ENCODE data around the gene ABCA6.
"Not testable (repeated sequence)": the region's sequence is repeated elsewhere in the genome, so short reads cannot be mapped to it uniquely, and the experiment has no call there.

The ABCA6 gene

DNA sequence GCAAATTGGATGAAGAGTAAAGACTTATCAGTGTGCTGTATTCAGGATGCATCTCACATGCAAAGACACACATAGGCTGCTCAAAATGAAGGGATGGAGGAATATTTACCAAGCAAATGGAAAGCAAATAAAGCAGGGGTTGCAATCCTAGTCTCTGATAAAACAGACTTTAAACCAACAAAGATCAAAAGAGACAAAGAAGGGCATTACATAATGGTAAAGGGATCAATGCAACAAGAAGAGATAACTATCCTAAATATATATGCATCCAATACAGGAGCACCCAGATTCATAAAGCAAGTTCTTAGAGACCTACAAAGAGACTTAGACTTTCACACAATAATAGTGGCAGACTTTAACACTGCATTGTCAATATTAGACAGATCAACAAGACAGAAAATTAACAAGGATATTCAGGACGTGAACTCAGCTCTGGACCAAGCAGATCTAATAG is 68.9 kb downstream of the ABCA6 start:
- DNase-seq, result not testable (repeated sequence)

DNA sequence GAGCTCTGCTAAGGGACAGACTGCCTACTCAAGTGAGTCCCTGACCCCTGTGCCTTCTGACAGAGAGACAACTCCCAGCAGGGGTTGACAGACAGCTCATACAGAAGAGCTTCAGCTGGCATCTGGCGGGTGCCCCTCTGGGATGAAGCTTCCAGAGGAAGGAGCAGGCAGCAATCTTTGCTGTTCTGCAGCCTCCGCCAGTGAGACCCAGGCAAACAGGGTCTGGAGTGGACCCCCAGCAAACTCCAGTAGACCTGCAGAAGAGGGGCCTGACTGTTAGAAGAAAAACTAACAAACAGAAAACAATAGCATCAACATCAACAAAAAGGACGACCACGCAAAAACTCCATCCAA is 70.5 kb downstream of the ABCA6 start:
- not testable (repeated sequence) for DNase-seq

- not testable (repeated sequence) for DNase-seq
Observed at GRCh38 chr17:69070378-69071232, 71.1 kb downstream of the ABCA6 start.

DNA sequence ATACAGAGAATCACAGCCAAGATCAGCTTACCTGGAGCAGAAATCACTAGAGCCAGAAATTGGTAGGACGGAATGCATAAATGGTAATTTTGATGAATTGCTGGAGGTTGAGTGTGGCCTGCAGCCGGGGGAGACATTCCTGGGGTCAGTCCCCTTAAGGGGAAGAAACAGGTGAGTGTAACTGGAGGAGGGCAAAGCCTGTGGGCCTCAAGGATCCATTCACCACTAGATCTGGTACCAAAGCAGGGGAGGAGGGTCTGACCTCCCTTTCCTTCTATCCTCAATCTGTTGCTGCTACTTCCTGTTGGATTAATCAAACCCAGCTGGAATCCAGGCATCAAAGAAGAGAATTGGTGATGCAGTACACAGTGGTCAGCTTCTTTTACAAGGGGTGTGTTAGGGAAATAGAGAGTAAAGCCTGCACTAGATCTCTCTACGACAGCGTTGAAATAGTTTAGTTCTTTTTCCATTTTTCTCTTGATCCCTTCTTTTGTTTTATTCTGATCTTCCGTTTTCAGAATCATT is 72.4 kb downstream of the ABCA6 start:
- DNase-seq, result no peak

- DNase-seq, result no peak
Observed at GRCh38 chr17:69067274-69068047, 74.2 kb downstream of the ABCA6 start.

GRCh38 chr17:69066482-69066881 is 75.2 kb downstream of the ABCA6 start:
- DNase-seq, result no peak

GRCh38 chr17:69065113-69065512 is 76.6 kb downstream of the ABCA6 start:
- no peak for DNase-seq

DNA sequence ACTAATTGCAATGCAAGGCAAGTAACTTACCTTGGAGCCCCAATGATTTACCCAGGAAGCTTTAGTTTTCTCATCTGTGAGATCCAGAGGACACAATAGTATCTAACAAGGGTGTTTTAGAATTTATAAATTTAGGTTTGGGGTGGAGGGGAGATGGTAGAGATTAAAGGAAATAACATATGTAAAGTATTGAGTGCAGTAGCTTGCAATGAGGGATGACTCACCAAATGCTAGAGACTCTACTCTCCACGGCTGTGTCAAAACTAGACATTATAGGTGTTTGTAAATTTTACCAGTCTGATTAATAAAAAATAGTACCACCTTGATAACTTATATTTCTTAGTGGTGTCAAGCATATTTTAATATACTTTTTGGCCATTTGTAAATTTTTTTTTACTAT is 77.2 kb downstream of the ABCA6 start:
- no peak for DNase-seq

- no peak for DNase-seq
Observed at GRCh38 chr17:69064001-69064400, 77.7 kb downstream of the ABCA6 start.

DNA sequence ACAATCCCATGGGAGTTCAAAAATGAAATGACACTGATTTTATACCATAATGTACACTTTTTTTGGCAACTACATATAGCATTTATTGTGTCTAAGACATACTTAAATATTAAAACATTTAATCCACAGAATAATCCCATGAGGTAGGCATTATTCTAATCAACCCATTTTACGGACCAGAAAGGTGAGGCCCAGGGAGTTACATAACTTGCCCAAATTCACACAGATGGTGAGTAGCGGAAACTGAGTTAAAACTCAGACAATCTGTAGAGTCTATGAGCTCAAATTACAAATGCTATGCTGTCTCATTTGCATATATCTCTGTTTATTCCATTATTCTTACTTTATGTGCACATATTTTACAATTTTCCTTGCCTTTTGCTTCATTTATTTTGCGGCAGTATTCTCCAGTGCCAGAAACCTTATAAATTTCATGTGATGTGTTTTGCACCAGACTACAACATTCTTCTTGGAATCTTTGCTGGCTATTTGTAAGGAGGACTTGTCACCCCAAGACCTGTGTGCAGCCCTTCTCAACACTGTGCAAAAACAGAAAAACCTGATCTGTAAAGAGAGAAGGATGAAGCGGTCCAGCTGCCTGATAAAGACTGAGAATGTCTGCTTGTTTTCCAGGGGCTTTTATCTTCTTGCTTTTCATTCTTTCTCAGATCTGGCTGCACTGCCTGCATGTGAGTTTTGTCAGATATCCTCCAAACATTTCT is 78.7 kb downstream of the ABCA6 start:
- no peak for DNase-seq

DNA sequence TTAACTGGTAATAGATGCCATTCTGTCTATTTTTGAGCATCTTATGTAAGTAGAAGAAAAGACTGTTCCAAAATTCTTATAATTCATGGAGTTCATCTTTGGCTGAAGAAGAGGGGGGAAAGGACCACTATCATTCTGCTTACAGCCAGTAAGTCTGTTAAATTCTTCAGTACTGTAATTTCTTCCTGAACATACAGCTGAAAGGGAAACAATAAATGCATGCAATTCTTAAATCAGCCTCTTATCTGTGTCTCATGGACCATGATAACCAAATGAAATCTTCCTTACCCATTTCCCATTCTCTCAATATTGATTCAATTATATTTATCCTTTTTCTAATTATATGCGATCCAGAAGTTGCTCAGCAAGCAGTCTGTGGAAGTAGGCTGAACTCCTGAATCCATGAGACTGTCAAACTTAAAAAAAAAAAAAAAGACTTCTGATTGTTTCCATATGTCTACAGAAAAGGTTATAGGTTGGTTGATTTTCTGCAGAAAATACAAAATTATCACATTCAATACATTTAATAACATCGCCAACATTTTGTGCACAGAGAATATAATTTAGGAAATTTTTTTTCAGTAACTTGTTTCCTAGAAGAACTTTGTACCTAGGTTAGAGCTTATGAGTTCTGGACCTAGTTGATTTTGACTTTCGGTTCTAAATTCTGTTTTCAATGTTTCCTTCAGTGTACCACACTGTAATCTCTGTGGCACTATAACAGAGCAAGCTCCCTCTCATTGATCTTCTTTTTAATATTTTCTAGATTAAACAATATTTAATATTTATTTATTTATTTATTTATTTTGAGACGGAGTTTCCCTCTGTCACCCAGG is 79.8 kb downstream of the ABCA6 start:
- no peak for DNase-seq

DNA sequence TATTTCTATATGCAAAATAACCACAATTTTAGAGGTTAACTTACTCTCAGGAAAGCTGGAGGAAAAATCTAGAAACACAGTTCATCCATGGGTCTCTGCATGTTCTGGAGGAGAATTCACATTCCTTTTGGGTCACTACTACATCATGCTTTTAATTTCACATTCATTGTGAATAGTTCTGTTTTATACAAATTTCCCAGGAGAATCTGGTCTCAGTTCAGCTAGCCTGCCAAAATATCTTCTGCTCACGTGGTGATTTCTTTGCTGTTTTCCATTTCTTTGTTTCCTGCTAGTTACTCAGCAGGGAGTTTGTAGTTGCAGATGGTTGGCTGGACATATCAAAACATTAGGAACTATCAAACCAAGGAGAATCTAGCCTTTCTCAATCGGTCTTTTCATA is 80.9 kb downstream of the ABCA6 start, which contains the start of gene ABCA9:
TSS of gene ABCA9 (minus strand) at position 106 of the 400 bp plus-strand sequence. CDS start 9,801 bp downstream, outside the sequence.
- no peak for DNase-seq

DNA sequence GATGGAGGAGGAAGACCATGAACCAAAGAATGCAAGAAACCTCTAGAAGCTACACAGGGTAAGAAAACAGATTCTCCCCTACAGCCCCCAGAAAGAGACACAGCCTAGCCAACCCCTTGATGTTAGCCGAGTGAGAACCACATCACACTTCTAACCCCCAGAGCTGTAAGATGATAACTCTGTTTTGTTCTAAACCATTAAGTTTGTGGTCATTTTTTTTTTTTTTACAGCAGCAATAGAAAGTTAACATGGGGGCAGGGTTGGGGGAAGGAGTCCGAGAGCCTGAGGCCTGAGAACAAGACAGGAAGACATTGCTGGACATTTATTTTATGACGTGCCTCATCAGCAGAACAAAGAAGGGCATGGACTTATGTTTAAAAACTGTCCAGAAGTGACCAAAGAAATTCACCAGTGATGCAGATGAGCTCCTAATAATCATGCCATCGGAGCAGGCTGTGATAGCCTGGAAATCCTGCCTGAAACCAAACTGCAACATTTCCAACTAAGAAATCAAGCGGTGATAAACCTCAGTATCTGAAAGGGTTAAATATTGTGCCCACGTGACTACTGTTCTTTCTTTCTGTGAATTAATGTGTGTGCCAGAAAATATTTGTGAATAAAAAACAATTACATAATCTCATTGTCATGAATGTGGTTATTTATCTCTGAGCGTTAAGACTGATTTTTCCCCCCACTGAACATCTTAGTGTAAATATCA is 82.1 kb downstream of the ABCA6 start:
- no peak for DNase-seq

GRCh38 chr17:69058165-69058564 is 83.5 kb downstream of the ABCA6 start:
- DNase-seq, result no peak

DNA sequence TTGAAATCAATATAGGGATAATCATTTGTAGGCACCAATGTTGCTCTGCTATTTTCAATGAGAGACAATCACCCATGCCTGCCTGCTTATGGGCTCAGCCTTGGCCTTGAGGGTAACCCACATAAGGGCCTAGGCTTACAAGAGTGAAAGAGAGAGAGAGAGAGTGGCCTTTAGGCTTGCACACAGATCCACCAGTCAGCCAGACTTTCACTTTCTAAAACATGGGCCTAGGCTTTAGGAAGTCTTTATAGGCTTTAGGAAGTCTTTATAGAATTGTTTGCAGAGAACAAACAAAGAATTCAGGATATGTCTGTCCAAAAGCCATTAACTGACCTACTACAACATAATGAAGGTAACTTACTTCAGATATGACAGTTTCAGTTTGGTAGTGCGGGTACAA is 84.4 kb downstream of the ABCA6 start:
- DNase-seq, result no peak

DNA sequence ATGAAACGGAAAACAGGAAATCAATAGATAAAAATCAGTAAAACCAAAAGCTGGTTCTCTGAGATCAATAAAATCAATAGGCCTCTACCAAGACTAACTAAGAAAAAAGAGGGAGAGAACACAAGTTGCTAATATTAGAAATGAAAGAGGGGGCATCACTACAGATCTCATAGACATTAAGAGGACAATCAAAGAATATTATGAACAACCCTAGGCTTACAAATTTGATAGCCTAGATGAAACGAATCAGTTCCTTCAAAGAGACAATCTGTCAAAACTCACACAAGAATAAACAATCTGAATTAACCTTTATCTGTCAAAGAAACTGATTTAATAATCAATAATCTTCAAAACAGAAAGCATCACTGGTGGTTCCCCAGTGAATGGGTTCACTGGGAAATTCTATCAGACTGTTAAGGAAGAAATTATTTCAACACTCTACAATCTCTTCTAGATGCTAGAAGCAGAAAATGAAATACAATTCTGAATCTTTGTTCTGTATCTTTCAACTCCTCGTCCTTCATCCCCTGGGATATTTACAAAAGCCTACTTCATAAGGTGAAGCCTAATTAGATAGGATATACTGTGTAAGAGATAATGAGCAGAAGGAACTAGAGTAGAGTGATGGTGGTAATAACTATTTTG is 85.4 kb downstream of the ABCA6 start:
- DNase-seq, result no peak

DNA sequence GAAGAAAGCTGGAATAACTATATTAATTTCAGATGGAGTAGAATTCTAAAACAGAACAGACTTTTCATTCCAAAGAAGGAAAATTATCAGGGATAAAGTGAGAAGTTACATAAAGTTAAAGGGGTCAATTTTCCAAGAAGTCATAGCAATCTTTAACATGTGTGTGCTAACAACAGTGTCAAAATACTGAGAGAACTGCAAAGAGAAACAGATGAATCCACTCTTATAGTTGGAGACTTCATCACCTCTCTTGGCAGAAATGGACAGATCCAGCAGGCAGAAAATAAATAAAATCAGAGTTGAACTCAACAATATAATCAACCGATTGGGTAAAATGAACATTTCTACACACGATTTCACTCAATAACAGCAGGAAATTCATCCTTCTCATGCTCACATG is 86.4 kb downstream of the ABCA6 start:
- DNase-seq, result no peak

- DNase-seq, result no peak
Observed at GRCh38 chr17:69050999-69051775, 90.5 kb downstream of the ABCA6 start.

- no peak for DNase-seq
Observed at GRCh38 chr17:69048634-69049033, 93.1 kb downstream of the ABCA6 start.

Data from activated CD4-positive, CD25-positive, alpha-beta regulatory T cell (primary cell).